Stimulated activated CD8-positive, alpha-beta memory T cell treated with anti-CD3 and anti-CD28 coated beads, Interleukin-4, amount 100 ng/mL, for 4 hours (primary cell): Measurements from ENCODE around the gene GNPDA1.
"Not testable (repeated sequence)": the region's sequence is repeated elsewhere in the genome, so short reads cannot be mapped to it uniquely, and the experiment has no call there.

ENCODE experiments used
- DNase-seq, 2 donors: peaks; one replicate each; pipeline ENCODE4 v3.0.0-alpha.2; 2020; ENCODE audit warnings: low read depth in 2 of 2, low spot score in 1 of 2

The GNPDA1 gene

GRCh38 chr5:142012792-142013388 lies at the start of gene GNPDA1:
Gene GNPDA1 (minus strand): TSS chr5:142013027. CDS start chr5:142012035, 992 bp downstream.
- DNase-seq, result peak; percentile 22 to 46

DNA sequence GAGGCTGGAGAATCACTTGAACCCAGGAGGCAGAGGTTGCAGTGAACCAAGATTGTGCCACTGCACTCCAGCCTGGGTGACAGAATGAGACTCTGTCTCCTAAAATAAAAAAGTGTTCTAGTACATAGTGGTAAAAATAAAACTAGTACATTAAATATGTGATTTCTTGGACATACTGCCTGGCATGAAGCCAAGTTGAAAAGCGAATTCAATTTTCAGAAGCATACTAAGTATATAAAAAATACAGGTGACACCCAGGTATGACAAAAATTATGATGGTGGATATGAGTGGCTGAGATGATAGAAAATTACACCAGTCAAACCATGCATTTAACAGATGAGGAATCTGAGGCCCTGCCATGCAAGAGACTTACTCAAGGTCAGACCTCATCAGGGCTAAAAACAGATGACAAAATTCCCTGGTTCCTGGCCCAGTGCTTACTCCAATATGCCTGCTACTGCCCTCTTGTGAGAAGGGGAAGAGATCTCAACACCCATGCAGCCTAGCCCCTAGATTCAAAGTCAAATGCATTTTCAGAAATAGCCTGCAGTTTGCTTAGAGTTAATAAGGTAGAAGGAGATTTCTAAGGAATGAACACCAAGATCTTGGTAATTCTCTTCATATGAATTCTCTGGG lies 46.6 kb upstream of the GNPDA1 start:
- DNase-seq, result no peak

GRCh38 chr5:142057697-142058056 lies 44.9 kb upstream of the GNPDA1 start:
- no peak for DNase-seq

GRCh38 chr5:142056816-142057696 lies 44.2 kb upstream of the GNPDA1 start:
- no peak for DNase-seq

- DNase-seq, result no peak
Observed at GRCh38 chr5:142055301-142055700, 42.5 kb upstream of the GNPDA1 start.

GRCh38 chr5:142053426-142054151 lies 40.8 kb upstream of the GNPDA1 start:
- no peak for DNase-seq

- DNase-seq, result not testable (repeated sequence)
Observed at GRCh38 chr5:142052026-142052425, 39.2 kb upstream of the GNPDA1 start.

GRCh38 chr5:142048272-142048671 lies 35.4 kb upstream of the GNPDA1 start:
- DNase-seq, result no peak

- no peak for DNase-seq
Observed at GRCh38 chr5:142046191-142046590, 33.4 kb upstream of the GNPDA1 start.

GRCh38 chr5:142040881-142041280 lies 28.1 kb upstream of the GNPDA1 start:
- not testable (repeated sequence) for DNase-seq

- no peak for DNase-seq
Observed at GRCh38 chr5:142040285-142040684, 27.5 kb upstream of the GNPDA1 start.

- no peak for DNase-seq
Observed at GRCh38 chr5:142038735-142039134, 25.9 kb upstream of the GNPDA1 start.

DNA sequence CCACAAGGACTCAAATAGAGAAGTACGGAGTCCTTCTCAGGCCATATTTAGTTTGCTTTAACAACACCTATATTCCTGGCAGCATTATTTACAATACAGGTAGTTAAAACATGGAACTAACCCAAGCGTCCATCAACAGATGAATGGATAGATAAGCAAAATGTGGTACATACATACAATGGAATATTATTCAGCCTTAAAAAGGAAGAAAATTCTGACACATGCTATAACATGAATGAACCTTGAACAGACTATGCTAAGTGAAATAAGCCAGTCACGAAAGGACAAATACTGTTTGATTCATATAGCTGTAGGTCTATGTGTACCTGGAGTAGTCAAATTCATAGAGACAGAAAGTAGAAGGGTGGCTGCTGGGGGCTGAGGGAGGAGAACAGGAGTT lies 24.8 kb upstream of the GNPDA1 start:
- not testable (repeated sequence) for DNase-seq

DNA sequence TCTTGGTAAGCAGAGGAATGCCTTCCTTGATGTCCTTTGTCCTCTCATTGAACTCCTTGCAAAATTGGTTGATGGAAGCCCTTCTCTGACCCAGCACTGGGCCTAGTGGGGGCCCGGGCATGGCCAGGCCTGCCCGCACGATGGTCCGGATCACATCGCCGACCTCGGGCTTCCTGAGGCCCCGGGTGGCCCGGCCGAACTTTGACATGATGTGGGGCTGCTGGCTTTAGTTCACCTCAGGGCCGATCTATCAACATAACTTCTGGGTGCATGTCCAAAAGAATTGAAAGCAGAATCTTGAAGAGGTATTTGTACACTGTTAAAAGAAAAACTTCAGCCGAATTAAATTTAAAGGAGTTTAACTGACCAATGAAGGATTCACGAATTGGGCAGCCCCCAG lies 24.1 kb upstream of the GNPDA1 start:
- DNase-seq, result no peak

- no peak for DNase-seq
Observed at GRCh38 chr5:142034994-142035393, 22.2 kb upstream of the GNPDA1 start.

DNA sequence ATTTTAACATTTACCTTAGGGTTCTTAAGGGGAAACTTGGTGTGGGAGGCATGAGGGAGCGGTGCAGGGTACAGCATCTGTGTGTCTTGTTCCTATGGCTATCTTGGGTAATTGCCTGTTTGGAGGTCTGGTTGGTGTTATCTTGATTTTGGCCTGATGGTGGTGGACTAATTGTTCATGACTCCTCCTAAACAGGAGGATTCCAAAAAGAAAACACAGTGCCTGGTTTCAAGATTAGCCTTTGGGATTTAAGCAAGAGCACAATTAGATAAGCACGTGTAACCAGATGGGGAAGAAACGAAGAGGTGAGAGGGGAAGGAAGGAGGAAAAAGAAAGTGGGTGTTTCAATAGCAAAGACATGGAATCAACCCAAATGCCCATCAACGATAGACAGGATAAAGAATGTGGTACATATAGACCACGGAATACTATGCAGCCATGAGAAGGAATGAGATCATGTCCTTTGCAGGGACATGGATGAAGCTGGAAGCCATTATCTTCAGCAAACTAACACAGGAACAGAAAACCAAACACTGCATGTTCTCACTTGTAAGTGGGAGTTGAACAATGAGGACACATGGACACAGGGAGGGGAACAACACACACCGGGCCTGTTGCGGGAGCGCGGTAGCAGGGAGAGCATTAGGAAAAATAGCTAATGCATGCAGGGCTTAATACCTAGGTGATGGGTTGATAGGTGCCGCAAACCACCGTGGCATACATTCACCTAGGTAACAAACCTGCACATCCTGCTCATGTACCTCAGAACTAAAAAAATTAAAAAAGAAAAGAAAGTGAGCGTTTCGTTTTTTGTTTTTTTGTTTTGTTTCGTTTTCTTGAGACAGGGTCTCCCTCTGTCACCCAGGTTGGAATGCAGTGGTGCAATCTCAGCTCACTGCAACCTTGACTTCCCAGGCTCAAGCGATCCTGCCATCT lies 21.1 kb upstream of the GNPDA1 start:
- DNase-seq, result not testable (repeated sequence)

DNA sequence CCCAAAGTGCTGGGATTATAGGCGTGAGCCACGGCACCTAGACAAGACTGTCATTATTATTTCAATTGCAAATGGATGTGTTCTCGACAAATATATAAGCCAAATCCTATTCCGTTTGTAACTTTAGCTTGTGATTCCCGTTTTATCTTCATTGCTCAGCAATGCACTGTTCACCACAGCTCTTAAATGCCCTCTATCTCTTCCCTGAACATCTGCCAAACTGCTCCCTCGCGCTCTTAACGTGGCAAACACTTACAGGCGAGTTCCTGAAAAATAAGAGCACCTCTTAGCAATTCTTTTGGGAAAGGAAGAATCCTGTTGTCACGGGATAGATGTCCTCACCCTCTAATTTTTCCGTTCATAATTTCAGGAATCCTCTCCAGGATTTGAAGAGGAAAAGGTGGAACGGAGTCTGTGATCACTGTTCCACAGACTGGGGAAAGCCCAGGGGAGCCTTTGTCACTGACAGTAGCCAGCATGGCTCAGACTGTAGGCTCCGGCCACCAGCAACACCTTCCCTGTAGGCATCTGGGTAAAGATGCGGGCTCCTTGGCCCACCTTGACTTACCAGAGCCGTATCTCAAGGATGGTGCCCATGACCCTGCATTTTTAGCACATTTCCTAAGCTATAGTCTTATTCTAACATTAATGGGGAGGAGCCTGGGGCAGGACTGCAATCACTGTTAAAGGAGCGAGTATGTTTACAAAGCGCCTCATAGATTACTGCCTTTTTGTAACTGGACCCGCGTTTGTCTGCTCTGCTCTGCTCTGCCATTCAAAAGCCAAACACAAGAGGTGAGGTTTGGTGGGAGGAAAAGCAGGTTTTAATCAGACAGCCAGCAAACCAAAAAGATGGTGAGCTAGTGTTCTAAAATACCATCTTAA lies 20.2 kb upstream of the GNPDA1 start:
- DNase-seq, result no peak

- no peak for DNase-seq
Observed at GRCh38 chr5:142032150-142032549, 19.3 kb upstream of the GNPDA1 start.

DNA sequence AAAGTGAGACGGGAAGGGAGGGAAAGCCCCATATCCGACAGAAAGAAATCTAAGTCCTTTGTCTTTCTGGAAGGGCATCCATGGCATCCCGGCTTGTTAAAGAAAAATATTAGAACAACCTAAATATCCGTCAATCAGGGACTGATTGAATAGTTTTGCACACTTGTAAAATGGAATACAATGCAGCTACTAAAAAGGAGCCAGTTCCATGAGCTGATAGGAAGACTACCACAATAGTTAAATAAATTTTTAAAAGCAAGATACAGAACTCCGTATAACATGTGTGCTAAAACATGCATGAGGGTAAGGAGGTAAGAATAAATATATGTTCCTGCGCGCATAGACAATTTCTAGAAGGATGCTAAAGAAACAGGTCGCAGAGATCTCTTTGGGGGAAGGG lies 12.8 kb upstream of the GNPDA1 start:
- DNase-seq, result no peak
